Measurements from ENCODE around the gene ZNF532. TPM values are rescaled to one million over a fixed set of nuclear protein-coding genes. Genes with fewer than 3 reads are reported as not detected.
"Not testable (repeated sequence)": the region's sequence is repeated elsewhere in the genome, so short reads cannot be mapped to it uniquely, and the experiment has no call there.

ZNF532 gene
- total RNA-seq, 1 donor from 2014 or later, result 84.8 TPM

DNA sequence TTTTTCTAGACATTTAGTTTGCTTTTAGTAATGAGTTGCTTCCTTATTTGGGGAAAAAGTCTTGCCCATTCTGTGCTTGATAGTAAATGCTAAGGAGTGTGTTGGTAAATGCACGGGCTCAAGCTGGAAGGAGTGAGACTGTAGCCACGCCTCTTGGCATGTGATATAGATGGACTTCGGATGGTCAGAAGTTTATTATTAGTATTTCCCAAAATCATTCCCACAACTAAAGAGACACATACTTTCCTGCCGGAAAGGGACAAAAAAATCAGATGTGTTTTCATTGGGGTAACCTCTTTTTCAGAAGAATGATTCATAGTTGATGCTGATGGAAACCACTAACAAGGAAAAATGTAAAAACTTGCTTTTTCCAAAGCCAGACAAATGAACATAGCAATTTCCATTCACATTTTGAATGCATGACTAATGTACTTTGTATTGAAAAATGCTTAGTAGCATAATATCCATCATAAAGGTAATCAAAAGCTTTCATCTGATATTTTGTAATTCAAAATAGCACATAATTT, 133.2 kb downstream of the ZNF532 start:
- no peak for DNase-seq (ENCODE audit: extremely low read depth, low read depth, low spot score)

DNA sequence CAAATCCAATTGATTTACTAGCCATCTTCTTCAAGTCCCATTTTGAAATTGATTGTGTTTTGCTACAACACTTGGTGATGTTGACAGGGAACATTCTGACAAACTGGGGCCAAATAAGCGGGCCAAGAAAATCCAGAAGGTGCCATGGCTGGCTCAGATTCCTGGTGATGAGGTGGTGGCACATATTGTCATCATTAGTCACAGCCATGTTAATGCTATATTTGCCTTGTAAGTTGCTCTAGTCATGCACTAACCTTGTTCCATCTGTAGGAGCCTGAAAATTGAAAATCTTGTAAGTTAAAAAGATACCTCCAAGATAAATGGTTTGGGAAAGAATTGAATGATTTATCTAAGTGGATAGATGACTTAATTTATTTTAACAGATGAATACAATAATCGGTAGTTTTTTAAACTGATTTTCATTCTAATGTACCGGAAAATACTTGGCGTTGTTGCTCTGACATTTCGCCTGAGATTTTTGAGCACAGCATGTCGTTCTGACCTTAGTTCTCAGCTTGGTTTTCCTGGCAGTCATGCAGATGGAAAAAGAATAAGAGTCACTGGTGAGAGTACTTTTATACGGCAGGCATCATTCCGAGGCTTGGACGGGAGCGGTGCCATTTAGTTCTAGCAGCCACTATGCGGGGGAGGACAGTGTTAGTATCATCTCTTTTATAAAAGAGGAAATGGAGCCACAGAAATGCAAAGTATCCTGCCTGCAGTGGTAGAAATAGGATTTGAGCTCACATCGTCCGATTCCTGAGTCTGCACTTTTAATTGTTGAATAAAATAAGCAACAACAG, 133.9 kb downstream of the ZNF532 start:
- DNase-seq (ENCODE audit: extremely low read depth, low read depth, low spot score), result no peak

DNA sequence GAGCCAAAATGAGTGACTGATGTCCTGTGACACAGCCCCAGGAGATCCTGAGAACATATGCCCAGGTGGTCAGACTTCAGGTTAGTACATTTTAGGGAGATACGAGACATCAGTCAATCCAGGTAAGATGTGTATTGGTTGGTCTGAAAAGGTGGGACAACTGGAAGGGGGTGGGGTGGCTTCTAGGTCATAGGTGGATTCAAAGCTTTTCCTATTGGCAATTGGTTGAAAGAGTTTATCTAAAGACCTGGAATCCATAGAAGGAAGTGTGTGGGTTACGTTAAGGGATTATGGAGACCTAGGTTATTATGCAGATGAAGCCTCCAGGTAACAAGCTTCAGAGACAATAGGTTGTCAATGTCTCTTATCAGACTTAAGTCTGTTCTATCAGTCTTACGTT, 136.5 kb downstream of the ZNF532 start:
- DNase-seq (ENCODE audit: extremely low read depth, low read depth, low spot score), result no peak

DNA sequence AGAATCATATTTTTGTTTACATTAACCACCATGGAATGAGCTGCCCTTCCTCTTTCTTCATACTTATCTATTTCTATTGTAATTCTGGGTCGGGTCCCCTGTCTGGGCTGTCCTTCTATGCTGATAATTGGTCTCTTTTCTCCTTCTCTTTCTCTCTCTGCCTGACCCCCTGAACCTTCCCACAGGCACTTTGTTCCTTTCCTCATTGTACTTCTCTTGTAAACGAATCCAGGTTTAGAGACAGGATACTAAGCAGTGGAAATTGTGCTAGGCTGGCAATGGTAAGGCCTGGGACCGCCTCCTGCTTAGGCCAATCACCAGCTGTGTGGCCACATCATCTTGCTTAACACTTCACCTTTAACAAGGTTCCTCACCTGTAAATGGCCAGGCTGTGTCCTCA, 137.0 kb downstream of the ZNF532 start:
- DNase-seq (ENCODE audit: extremely low read depth, low read depth, low spot score), result no peak

DNA sequence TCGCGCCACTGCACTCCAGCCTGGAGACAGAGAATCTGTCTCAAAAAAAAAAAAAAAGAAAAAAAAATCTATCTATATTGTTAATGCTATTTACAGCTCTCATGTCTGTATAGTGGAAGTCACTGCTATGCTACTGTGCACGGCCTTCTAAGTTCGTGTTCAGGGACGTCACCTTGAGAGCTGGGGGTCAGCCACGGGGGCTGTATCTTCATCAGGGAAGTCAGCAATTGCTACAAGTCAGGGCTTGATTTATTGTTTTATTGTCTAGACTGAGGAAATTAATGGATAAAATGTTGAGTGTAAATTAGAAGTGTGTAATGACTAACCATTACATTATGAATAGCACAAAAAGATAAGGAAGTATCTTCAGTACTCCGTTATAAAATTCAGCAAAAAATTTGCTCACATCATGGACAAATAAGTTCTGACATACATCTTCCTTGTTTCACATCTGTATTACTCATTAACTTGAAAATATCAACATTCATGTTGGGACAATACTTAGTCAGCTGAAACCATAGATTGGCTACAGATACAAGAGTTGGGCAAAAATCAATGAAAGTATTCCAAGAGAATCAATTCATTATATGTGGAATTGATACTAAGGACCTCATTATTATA, 138.4 kb downstream of the ZNF532 start:
- DNase-seq (ENCODE audit: extremely low read depth, low read depth, low spot score), result no peak

DNA sequence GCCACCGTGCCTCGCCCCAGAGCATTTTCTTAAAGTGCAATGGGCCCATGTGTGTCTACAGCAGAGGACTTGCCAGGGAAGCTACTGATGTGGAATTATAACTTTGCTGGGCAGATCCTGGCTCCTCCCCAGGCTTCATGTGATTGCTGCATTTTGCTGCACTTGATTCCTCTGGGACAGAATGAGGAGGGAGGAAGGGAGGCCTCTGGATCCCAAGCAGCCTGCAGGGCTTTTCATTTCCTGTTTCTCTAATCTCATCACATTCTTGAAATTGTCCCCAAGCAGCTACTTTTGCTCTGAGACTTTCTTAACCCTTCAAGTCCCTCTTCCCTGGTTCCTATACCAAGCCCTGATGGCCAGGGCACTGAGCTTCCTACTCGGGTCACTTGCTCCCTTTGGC, 140.6 kb downstream of the ZNF532 start:
- DNase-seq (ENCODE audit: extremely low read depth, low read depth, low spot score), result no peak

DNA sequence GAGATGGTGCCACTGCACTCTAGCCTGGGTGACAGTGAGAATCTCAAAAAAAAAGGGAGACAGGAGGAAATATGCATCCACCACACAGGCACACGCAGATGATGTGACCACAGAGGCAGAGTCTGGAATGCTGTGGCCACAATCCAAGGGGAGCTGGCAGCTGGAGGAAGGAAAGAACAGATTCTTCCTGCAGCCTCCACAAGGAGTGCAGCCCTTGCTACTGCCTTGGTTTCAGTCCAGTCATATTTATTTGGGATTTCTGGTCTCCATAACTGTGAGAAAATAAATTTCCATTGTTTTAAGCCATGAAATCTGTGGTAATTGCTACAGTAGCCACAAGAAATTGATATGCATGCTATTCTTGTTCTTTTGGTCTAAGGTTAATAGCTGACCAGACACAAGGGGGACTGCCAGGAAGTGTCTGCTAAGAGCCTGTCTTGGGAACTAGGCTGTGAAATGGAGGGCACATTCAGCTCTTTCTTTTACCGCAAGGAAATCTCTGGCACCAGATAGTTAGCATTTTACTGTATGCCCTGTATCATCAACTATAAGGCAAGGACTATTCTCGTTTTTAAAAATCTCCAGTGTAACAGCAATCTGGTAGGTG, 141.9 kb downstream of the ZNF532 start:
- DNase-seq (ENCODE audit: extremely low read depth, low read depth, low spot score), result no peak

DNA sequence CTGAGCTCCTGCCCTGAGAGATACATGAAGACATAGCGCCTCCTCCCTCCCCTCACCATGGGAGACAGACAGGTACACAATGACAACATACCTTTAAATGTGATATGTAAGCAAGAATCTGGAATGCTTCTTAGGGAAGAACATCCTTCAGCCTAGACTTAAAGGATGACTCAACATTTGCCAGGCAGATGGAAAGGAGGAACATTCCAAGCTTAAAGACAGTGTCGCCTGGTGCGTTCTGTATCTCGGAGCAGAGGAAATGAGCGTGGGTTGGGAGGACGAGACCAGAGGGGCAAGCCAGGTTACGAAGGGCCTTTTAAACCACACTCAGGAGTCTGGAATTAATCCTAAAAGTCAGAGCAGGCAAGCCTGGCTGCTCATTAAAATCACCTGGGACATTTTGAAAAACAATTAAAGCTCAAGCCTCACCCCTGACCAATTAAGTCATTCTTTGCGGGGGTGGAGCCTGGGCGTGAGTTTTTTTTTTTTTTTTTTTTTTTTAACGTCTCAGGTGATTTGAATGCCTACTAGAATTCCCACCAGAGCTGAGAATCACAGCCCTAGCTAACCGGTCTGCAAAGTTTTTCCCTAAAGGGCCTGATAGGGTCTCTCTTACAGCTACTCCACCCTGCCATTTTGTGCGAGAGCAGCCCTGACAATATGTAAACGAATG, 143.8 kb downstream of the ZNF532 start:
- DNase-seq (ENCODE audit: extremely low read depth, low read depth, low spot score), result no peak

DNA sequence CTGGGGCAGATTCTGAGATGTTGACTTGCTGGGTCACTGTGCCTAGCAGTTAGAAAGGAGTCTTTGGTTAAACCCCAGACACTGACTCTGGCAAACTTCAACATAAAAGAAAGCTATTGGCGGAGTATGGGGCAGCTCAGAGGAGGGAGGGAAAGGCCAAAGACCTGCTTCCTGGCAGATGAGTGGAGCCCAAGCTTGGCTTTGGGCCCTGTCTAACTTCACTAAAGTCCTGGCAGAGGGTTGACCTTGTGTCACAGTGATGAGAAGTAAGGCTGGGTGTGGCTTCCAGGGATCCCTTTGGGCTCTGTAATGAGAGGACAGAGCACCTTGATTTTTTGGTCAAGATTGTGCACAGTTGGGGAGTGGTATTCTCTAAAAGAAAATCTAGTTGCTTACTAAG, 145.2 kb downstream of the ZNF532 start:
- DNase-seq (ENCODE audit: extremely low read depth, low read depth, low spot score), result no peak

DNA sequence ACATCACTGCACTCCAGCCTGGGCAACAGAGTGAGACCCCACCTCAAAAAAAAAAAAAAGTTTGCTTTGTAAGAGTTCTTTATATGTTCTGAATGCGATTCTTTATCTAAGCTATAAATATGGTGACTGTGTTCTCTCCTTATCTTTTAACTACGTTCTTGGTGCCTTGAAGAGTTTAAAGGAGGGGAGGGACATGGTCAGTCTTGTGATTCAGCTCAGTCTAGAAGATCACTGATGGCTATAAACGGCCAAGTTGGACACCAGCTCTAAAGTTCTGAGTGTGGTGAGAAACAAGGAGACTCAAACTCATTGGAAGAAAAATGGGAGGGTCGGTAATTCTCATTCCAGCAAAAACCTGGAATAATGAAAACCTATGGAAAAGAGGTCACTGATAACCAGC, 146.6 kb downstream of the ZNF532 start:
- DNase-seq (ENCODE audit: extremely low read depth, low read depth, low spot score), result no peak

DNA sequence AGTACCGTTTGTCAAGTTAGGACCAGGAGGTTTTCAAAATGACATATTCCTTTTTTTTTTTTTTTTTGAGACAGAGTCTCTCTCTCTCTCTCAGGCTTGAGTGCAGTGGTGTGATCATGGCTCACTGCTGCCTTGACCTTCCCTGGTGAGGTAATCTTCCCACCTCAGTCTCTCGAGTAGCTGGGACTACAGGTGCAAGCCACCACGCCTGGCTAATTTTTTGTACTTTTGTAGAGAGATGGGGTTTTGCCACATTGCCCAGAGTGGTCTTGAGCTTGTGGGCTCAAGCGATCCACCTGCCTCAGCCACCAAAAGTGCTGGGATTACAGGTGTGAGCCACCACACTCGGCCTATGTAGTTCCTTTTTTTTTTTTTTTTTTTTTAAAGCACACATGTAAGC, 147.1 kb downstream of the ZNF532 start:
- no peak for DNase-seq (ENCODE audit: extremely low read depth, low read depth, low spot score)

DNA sequence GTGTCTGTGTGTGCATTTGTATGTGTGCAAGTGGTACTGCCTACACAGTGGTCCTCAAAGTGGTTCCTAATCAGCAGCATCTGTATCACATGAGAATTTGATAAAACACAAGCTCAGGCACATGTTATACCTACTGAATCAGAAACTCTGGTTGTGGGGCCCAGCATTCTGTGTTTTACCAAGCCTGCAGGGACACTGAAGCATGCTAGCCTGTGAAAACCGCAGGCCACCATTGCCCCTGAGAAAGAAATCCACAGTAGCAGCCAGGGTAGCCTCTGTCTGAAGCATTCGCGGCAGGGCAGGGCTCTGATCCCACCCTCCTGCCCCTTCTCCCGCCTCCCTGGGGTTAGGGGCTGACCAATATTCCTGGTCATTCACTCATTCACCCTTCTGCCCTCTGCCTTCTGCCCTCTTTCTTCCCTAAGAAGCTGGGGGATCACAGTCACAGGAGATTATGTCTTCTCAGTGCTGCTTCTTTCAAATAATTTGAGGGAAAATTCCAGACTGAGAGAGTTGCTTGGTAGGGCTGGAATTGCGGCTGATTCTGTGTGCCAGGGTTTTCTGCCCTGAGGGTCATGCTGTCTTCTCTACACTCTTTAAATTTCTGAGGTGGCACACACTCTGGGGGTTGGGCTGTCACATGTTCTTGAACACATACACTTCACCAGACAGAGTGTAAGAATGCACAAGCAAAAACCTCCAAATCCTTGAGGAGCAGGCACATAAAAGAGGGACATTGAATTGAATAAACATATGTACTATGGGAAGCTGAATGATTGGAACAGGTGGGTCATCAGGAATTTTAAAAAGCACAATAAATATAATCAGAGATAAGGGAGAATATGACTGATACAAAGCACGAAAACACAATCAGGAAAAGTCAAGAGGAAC, 148.4 kb downstream of the ZNF532 start:
- no peak for DNase-seq (ENCODE audit: extremely low read depth, low read depth, low spot score)

DNA sequence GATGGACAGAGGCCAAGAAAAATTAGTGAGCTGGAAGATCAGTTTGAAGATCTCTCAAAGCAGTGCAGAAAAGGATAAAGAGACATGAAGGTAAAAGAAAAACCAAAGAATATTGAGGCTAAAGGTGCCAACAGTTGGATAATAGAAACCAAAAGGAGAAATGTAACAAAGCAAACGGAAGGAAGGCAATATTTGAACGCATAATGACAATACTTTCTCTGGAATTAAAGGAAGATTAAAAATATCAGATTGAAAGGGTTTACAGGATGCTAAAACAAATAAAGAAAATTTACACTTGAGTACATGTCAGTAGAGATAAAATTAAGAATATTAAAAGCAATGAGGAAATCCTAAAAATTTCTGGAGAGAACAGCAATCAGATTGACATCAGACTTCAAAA, 149.1 kb downstream of the ZNF532 start:
- DNase-seq (ENCODE audit: extremely low read depth, low read depth, low spot score), result no peak

DNA sequence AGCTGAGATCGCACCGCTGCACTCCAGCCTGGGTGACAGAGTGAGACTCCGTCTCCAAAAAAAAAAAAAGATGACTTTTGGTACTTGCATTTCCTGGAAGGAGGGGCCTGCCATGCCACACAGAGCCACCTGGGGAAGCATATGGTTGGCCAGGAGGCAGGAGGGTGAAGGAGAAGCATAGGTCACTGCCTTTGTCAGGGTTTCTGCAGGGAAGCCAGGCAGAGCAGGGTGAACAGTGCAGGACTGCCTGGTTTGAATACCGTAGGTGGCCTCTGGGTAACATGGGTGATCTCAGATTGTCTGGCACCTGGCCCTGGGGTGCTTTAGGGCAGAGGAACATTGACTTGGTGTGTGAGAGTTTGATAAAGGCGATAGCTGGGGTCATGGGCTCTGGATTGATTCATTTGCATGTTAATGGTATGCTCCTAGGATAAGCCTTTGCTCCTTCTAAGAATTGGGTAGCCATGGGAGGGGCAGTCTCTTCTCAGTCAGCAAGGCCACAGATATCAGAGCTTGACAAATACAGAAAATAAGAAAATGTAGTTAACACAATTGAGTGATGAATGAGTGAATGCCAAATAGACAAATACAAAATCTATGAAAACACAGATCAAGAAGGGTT, 151.0 kb downstream of the ZNF532 start:
- no peak for DNase-seq (ENCODE audit: extremely low read depth, low read depth, low spot score)

DNA sequence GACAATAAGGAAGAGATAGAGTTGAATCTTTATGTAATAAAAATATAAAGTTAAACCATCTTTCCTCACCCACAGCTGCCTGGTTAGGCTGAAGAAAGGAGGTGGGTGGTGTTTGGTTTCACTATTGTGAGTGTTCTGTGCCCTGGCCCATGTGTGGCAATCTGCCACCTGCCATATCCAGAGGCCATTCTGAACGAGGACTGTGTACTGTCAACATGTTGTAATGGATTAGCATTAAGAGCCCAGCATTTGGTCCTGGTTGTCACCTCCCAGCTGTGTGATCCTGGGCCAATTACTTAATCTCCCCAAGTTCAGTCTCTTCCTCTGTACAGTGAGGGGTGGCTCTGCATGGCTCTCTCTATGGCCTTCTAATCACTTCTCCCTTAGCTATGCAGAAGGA, 156.8 kb downstream of the ZNF532 start:
- no peak for DNase-seq (ENCODE audit: extremely low read depth, low read depth, low spot score)

DNA sequence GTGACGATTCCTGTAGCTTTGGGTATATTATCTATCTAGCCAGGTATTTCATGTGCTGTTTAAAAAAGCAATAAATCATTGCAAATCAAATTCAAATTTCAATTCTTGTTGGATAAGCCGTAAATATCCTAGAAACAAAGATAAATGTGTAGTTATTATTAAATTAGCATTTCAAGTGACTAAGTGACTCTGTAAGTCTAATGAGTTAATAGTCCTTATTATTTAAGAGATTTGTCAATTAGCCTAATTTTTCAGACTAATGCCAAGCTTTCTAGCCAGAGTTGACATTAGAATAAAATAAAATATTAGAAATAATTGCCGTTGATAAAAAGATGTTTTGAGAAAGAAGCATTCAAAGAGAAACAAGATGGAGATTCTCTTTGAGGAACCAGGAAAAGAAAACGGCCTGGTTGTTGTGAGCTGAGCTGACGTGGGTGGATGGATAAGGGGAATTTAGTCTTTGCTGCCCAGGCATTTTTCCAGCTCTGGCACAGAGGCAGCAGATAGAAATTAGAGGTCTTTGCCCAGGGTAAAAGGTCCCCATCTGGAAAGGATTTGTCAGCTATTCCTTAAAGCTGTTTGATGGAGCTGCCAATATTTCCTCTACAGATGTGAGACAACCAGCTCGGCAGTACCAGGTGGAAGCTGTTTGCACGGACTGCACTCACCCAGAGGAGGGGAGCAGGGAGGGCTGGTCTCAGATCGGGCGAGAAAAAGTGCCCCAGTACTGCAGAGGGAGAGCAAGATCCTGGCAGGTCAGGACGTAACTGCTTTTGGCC, 157.7 kb downstream of the ZNF532 start:
- DNase-seq (ENCODE audit: extremely low read depth, low read depth, low spot score), result no peak

DNA sequence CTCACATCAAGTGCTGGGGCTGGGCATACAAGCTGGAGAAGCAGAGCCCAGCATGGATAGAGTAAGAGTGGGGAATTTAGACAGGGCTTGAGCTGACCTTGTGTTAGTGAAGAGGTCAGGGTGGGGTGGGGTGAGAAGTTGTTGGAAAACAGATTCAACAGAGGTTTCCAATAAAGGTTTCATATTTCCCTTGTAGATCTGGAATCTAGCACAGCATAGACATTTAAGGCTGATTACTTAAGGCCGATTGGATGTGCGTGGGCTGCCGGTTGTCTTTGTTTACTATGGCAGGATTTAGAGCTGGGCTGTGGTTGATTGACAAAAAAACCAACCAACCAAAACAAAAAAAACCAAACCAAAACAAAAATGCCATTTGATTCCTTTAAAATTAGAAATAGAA, 160.2 kb downstream of the ZNF532 start:
- DNase-seq (ENCODE audit: extremely low read depth, low read depth, low spot score), result no peak

DNA sequence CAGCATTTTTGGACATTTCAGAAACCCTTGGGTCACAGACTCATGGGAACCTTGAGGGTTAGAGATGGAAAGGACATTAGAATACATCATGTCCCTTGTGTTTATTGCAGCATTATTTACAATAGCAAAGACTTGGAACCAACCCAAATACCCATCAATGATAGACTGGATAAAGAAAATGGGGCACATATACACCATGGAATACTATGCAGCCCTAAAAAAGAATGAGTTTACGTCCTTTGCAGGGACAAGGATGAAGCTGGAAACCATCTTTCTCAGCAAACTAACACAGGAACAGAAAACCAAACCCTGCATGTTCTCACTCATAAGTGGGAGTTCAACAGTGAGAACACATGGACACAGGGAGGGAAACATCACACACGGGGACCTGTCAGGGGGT, 160.9 kb downstream of the ZNF532 start:
- DNase-seq (ENCODE audit: extremely low read depth, low read depth, low spot score), result not testable (repeated sequence)

DNA sequence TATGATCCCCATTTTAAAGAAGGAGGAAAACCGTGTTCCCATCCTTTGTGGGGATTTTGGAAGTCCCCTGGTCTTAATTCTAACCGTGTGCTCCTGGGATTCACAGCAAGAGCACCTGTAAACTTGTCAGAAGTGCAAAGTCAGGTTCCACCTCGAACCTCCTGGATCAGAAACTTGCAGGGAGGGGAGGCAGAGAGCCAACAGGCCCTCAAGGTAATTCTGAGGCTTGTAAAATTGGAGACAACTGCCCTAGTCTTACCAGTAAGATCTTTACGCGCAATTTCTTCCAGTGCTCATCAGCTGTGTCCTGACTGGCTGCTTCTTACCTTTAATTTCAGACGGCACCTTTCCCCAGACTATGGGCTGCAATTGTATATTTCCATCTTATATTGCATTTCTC, 161.7 kb downstream of the ZNF532 start:
- no peak for DNase-seq (ENCODE audit: extremely low read depth, low read depth, low spot score)

Data from glomerular endothelial cell (primary cell).